PC-3 (cell line): ENCODE results near the gene PCNT.

ENCODE experiments used
- CTCF ChIP-seq: fragments of 300-600 bp; sonication (generic); conservative IDR thresholded peaks from 2 replicates; pipeline ENCODE4 v1.5.1; 2017; ENCODE audit warnings: antibody characterized with exemption, low read depth, mild to moderate bottlenecking, low read length
- EZH2 ChIP-seq: fragments of 300-600 bp; sonication (generic); IDR thresholded peaks from one replicate; pipeline ENCODE4 v1.6.1; 2017; ENCODE audit warnings: antibody characterized with exemption, mild to moderate bottlenecking, low read length; ENCODE audit not compliant: unreplicated experiment

- TF ChIP-seq CTCF: no peak
- no peak for TF ChIP-seq EZH2
These were observed 97.3 kb downstream of the PCNT start for GRCh38 chr21:46421191-46421750.
